Measurements from ENCODE around the gene RALGDS.
"Not testable (repeated sequence)": the region's sequence is repeated elsewhere in the genome, so short reads cannot be mapped to it uniquely, and the experiment has no call there.

The RALGDS gene

DNA sequence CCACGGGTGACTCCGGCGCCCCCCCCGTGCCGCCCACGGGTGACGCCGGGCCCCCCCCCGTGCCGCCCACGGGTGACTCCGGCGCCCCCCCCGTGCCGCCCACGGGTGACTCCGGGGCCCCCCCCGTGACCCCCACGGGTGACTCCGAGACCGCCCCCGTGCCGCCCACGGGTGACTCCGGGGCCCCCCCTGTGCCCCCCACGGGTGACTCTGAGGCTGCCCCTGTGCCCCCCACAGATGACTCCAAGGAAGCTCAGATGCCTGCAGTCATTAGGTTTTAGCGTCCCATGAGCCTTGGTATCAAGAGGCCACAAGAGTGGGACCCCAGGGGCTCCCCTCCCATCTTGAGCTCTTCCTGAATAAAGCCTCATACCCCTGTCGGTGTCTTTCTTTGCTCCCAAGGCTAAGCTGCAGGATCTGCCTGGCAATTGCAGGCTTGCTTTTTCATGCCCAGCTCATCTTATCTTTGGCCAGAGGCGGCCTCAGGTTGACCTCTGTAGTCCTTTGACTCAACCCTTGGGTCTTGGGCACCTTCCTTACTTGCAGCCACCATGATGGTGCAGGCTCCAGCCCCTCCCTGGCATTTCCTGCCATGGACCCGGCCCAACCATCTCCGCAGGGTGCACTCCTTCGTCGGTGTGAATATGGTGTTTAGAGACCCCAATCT is 49.4 kb downstream of the RALGDS start:
- Mint-ChIP-seq H3K4me1 (ENCODE audit: low read depth) (no peaks in the 10 kb centered on the region), H3K27ac (peak overlapping the region; percentile 68), H3K27me3 (no peaks in the 10 kb centered on the region), H3K9me3 (no peaks in the 10 kb centered on the region), H3K4me3 (no peak overlapping the region), H3K36me3 (ENCODE audit: low read depth) (peaks cover 3% of the 10 kb centered on the region)
- no peak for DNase-seq

DNA sequence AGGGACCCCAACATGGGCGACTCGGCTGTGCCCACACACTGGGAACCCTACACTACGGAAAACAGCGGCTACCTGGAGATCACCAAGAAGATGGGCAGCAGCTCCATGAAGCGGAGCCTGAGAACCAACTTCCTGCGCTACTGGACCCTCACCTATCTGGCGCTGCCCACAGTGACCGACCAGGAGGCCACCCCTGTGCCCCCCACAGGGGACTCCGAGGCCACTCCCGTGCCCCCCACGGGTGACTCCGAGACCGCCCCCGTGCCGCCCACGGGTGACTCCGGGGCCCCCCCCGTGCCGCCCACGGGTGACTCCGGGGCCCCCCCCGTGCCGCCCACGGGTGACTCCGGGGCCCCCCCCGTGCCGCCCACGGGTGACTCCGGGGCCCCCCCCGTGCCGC is 50.1 kb downstream of the RALGDS start:
- not testable (repeated sequence) for H3K36me3 Mint-ChIP-seq (ENCODE audit: low read depth); H3K4me3 Mint-ChIP-seq; DNase-seq; H3K27me3 Mint-ChIP-seq; H3K9me3 Mint-ChIP-seq; H3K4me1 Mint-ChIP-seq (ENCODE audit: low read depth); H3K27ac Mint-ChIP-seq

DNA sequence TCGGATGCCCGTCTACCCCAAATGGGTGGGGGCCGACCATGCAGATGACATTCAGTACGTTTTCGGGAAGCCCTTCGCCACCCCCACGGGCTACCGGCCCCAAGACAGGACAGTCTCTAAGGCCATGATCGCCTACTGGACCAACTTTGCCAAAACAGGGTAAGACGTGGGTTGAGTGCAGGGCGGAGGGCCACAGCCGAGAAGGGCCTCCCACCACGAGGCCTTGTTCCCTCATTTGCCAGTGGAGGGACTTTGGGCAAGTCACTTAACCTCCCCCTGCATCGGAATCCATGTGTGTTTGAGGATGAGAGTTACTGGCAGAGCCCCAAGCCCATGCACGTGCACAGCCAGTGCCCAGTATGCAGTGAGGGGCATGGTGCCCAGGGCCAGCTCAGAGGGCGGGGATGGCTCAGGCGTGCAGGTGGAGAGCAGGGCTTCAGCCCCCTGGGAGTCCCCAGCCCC is 50.5 kb downstream of the RALGDS start:
- H3K4me1 Mint-ChIP-seq (ENCODE audit: low read depth): not testable (repeated sequence)

DNA sequence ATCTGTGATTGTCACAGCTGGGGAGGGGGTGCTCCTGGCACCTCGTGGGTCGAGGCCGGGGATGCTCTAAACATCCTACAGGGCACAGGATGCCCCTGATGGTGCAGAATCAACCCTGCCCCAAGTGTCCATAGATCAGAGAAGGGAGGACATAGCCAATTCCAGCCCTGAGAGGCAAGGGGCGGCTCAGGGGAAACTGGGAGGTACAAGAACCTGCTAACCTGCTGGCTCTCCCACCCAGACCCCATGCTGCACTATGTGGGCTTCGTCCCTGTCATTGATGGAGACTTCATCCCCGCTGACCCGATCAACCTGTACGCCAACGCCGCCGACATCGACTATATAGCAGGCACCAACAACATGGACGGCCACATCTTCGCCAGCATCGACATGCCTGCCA is 52.6 kb downstream of the RALGDS start:
- not testable (repeated sequence) for H3K27ac Mint-ChIP-seq; H3K36me3 Mint-ChIP-seq (ENCODE audit: low read depth); H3K9me3 Mint-ChIP-seq; H3K4me1 Mint-ChIP-seq (ENCODE audit: low read depth); DNase-seq; H3K4me3 Mint-ChIP-seq; H3K27me3 Mint-ChIP-seq

More for the DNA sequence above, 50.5 kb downstream of the RALGDS start:
- H3K36me3 Mint-ChIP-seq (ENCODE audit: low read depth); DNase-seq; H3K9me3 Mint-ChIP-seq; H3K27me3 Mint-ChIP-seq; H3K4me3 Mint-ChIP-seq; H3K27ac Mint-ChIP-seq: not testable (repeated sequence)

DNA sequence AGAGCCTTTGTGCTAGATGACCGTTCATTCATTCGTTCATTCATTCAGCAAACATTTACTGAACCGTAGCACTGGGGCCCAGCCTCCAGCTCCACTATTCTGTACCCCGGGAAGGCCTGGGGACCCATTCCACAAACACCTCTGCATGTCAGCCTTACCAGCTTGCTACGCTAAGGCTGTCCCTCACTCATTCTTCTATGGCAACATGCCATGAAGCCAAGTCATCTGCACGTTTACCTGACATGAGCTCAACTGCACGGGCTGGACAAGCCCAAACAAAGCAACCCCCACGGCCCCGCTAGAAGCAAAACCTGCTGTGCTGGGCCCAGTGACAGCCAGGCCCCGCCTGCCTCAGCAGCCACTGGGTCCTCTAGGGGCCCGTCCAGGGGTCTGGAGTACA is 53.2 kb downstream of the RALGDS start:
- Mint-ChIP-seq H3K36me3 (ENCODE audit: low read depth) (peaks cover 3% of the 10 kb centered on the region), H3K27ac (no peak overlapping the region), H3K9me3 (no peaks in the 10 kb centered on the region), H3K4me1 (ENCODE audit: low read depth) (no peaks in the 10 kb centered on the region), H3K4me3 (no peak overlapping the region), H3K27me3 (no peaks in the 10 kb centered on the region)
- DNase-seq: no peak

DNA sequence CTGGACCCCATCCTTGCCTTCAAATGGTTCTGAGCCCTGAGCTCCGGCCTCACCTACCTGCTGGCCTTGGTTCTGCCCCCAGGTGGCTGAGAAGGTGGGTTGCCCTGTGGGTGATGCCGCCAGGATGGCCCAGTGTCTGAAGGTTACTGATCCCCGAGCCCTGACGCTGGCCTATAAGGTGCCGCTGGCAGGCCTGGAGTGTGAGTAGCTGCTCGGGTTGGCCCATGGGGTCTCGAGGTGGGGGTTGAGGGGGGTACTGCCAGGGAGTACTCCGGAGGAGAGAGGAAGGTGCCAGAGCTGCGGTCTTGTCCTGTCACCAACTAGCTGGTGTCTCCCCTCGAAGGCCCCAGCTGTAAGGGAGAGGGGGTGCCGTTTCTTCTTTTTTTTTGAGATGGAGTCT is 54.0 kb downstream of the RALGDS start:
- Mint-ChIP-seq H3K4me3 (no peak overlapping the region), H3K27ac (no peak overlapping the region), H3K9me3 (no peaks in the 10 kb centered on the region), H3K27me3 (no peaks in the 10 kb centered on the region), H3K4me1 (ENCODE audit: low read depth) (peaks cover 2% of the 10 kb centered on the region), H3K36me3 (ENCODE audit: low read depth) (peaks cover 3% of the 10 kb centered on the region)
- DNase-seq: no peak

DNA sequence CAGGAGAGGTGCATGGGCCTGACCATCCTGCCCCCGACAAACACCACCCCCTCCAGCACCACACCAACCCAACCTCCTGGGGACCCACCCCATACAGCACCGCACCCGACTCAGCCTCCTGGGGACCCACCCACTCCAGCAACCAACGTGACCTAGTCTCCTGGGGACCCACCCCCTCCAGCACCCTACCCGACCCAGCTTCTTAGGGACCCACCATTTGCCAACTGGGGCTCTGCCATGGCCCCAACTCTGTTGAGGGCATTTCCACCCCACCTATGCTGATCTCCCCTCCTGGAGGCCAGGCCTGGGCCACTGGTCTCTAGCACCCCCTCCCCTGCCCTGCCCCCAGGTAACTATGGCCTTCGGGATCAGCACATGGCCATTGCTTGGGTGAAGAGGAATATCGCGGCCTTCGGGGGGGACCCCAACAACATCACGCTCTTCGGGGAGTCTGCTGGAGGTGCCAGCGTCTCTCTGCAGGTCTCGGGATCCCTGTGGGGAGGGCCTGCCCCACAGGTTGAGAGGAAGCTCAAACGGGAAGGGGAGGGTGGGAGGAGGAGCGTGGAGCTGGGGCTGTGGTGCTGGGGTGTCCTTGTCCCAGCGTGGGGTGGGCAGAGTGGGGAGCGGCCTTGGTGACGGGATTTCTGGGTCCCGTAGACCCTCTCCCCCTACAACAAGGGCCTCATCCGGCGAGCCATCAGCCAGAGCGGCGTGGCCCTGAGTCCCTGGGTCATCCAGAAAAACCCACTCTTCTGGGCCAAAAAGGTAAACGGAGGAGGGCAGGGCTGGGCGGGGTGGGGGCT is 54.7 kb downstream of the RALGDS start:
- H3K36me3 Mint-ChIP-seq (ENCODE audit: low read depth): no peaks in the 10 kb centered on the region
- H3K27ac Mint-ChIP-seq: no peak overlapping the region
- H3K4me3 Mint-ChIP-seq: no peak overlapping the region
- no peaks in the 10 kb centered on the region for H3K9me3 Mint-ChIP-seq
- no peaks in the 10 kb centered on the region for H3K27me3 Mint-ChIP-seq
- peaks cover 2% of the 10 kb centered on the region for H3K4me1 Mint-ChIP-seq (ENCODE audit: low read depth)
- no peak for DNase-seq

DNA sequence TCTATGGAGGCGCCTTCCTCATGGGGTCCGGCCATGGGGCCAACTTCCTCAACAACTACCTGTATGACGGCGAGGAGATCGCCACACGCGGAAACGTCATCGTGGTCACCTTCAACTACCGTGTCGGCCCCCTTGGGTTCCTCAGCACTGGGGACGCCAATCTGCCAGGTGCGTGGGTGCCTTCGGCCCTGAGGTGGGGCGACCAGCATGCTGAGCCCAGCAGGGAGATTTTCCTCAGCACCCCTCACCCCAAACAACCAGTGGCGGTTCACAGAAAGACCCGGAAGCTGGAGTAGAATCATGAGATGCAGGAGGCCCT is 56.0 kb downstream of the RALGDS start:
- Mint-ChIP-seq H3K9me3 (no peaks in the 10 kb centered on the region), H3K27ac (no peak overlapping the region), H3K4me1 (ENCODE audit: low read depth) (peaks cover 9% of the 10 kb centered on the region), H3K36me3 (ENCODE audit: low read depth) (no peaks in the 10 kb centered on the region), H3K4me3 (no peak overlapping the region), H3K27me3 (no peaks in the 10 kb centered on the region)
- no peak for DNase-seq

DNA sequence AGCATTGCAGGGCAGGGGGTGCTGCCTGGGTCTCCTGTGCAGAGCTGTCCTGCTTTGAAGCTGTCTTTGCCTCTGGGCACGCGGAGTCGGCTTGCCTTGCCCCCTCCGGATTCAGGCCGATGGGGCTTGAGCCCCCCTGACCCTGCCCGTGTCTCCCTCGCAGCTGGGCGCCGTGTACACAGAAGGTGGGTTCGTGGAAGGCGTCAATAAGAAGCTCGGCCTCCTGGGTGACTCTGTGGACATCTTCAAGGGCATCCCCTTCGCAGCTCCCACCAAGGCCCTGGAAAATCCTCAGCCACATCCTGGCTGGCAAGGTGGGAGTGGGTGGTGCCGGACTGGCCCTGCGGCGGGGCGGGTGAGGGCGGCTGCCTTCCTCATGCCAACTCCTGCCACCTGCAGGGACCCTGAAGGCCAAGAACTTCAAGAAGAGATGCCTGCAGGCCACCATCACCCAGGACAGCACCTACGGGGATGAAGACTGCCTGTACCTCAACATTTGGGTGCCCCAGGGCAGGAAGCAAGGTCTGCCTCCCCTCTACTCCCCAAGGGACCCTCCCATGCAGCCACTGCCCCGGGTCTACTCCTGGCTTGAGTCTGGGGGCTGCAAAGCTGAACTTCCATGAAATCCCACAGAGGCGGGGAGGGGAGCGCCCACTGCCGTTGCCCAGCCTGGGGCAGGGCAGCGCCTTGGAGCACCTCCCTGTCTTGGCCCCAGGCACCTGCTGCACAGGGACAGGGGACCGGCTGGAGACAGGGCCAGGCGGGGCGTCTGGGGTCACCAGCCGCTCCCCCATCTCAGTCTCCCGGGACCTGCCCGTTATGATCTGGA is 56.6 kb downstream of the RALGDS start:
- DNase-seq: no peak
- Mint-ChIP-seq H3K4me1 (ENCODE audit: low read depth) (peaks cover 15% of the 10 kb centered on the region), H3K27ac (no peak overlapping the region), H3K4me3 (no peak overlapping the region), H3K36me3 (ENCODE audit: low read depth) (no peaks in the 10 kb centered on the region), H3K9me3 (no peaks in the 10 kb centered on the region), H3K27me3 (no peaks in the 10 kb centered on the region)

DNA sequence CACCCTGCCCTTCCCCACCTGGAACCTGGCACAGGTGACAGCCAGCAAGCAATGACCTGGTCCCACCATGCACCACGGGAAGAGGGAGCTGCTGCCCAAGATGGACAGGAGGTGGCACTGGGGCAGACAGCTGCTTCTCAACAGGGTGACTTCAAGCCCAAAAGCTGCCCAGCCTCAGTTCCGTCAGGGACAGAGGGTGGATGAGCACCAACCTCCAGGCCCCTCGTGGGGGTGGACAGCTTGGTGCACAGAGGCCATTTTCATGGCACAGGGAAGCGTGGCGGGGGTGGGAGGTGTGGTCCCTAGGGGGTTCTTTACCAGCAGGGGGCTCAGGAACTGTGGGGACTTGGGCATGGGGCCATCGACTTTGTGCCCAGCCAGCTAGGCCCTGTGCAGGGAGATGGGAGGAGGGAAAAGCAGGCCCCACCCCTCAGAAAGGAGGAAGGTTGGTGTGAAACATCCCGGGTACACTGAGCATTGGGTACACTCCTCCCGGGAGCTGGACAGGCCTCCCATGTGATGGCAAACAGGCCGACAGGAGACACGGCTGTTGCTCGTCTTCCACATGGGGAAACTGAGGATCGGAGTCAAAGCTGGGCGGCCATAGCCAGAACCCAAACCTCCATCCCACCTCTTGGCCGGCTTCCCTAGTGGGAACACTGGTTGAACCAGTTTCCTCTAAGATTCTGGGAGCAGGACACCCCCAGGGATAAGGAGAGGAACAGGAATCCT is 57.4 kb downstream of the RALGDS start:
- Mint-ChIP-seq H3K9me3 (no peaks in the 10 kb centered on the region), H3K27me3 (no peaks in the 10 kb centered on the region), H3K4me3 (no peak overlapping the region), H3K27ac (no peak overlapping the region), H3K36me3 (ENCODE audit: low read depth) (peaks cover 4% of the 10 kb centered on the region), H3K4me1 (ENCODE audit: low read depth) (peaks cover 23% of the 10 kb centered on the region)
- no peak for DNase-seq

DNA sequence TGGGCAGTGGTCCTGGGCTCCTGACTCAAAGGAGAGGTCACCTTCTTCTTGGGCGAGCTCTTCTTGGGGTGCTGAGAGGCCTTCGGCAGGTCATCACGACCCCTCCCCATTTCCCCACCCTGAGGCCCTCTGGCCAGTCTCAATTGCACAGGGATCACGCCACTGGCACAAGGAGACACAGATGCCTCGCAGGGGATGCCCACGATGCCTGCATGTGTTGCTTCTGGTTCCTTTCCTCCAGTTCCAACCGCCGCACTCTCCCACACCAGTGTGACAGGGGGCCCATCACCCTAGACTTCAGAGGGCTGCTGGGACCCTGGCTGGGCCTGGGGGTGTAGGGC is 57.9 kb downstream of the RALGDS start:
- no peaks in the 10 kb centered on the region for H3K9me3 Mint-ChIP-seq
- peaks cover 10% of the 10 kb centered on the region for H3K36me3 Mint-ChIP-seq (ENCODE audit: low read depth)
- peaks cover 28% of the 10 kb centered on the region for H3K4me1 Mint-ChIP-seq (ENCODE audit: low read depth)
- H3K27ac Mint-ChIP-seq: no peak overlapping the region
- H3K4me3 Mint-ChIP-seq: no peak overlapping the region
- DNase-seq: no peak
- no peaks in the 10 kb centered on the region for H3K27me3 Mint-ChIP-seq

DNA sequence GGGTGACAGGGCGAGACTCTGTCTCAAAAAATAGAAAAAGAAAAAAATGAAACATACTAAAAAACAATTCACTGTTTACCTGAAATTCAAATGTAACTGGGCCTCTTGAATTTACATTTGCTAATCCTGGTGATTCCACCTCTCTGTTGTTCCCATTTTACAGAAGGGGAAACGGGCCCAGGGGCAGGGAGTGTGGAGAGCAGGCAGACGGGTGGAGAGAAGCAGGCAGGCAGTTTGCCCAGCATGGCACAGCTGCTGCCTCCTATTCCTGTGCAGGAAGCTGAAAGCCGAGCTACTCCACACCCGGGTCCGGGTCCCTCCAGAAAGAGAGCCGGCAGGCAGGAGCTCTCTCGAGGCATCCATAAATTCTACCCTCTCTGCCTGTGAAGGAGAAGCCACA is 58.5 kb downstream of the RALGDS start:
- not testable (repeated sequence) for DNase-seq, H3K27me3 Mint-ChIP-seq, H3K27ac Mint-ChIP-seq, H3K4me3 Mint-ChIP-seq, H3K9me3 Mint-ChIP-seq
- Mint-ChIP-seq H3K36me3 (ENCODE audit: low read depth) (peaks cover 15% of the 10 kb centered on the region), H3K4me1 (ENCODE audit: low read depth) (peaks cover 34% of the 10 kb centered on the region)

DNA sequence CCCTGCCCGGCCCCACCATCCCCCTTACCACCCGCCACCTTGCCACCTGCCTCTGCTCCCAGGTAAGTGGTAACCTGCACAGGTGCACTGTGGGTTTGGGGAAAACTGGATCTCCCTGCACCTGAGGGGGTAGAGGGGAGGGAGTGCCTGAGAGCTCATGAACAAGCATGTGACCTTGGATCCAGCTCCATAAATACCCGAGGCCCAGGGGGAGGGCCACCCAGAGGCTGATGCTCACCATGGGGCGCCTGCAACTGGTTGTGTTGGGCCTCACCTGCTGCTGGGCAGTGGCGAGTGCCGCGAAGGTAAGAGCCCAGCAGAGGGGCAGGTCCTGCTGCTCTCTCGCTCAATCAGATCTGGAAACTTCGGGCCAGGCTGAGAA is 59.3 kb downstream of the RALGDS start, which contains the start of gene CEL:
Gene CEL (plus strand): TSS at position 218 of the 382 bp plus-strand sequence. CDS start 22 bp downstream, at position 240.
- DNase-seq, H3K4me3 Mint-ChIP-seq, H3K27ac Mint-ChIP-seq, H3K9me3 Mint-ChIP-seq, H3K27me3 Mint-ChIP-seq: not testable (repeated sequence)
- peaks cover 35% of the 10 kb centered on the region for H3K4me1 Mint-ChIP-seq (ENCODE audit: low read depth)
- H3K36me3 Mint-ChIP-seq (ENCODE audit: low read depth): peaks cover 22% of the 10 kb centered on the region

DNA sequence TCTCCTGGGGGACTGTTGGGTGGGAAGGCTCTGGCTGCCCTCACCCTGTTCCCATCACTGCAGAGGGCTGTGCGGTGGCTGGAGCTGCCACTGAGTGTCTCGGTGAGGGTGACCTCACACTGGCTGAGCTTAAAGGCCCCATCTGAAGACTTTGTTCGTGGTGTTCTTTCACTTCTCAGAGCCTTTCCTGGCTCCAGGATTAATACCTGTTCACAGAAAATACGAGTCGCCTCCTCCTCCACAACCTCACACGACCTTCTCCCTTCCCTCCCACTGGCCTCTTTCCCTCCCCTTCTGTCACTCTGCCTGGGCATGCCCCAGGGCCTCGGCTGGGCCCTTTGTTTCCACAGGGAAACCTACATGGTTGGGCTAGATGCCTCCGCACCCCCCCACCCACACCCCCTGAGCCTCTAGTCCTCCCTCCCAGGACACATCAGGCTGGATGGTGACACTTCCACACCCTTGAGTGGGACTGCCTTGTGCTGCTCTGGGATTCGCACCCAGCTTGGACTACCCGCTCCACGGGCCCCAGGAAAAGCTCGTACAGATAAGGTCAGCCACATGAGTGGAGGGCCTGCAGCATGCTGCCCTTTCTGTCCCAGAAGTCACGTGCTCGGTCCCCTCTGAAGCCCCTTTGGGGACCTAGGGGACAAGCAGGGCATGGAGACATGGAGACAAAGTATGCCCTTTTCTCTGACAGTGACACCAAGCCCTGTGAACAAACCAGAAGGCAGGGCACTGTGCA is 59.8 kb downstream of the RALGDS start:
- Mint-ChIP-seq H3K36me3 (ENCODE audit: low read depth) (peaks cover 28% of the 10 kb centered on the region), H3K4me1 (ENCODE audit: low read depth) (peaks cover 41% of the 10 kb centered on the region)
- H3K9me3 Mint-ChIP-seq, H3K27ac Mint-ChIP-seq, H3K4me3 Mint-ChIP-seq, DNase-seq, H3K27me3 Mint-ChIP-seq: not testable (repeated sequence)

All from activated T-cell treated with anti-CD3 and anti-CD28 coated beads, Interleukin-2, amount 50 U/mL, for 24 hours (primary cell).